ENCODE measurements around the gene SOX6.

- TF ChIP-seq POLR2A (IDR thresholded peaks at IDR 0.05) (no peak), CTCF (IDR thresholded peaks at IDR 0.05) (no peak)
Measured at GRCh38 chr11:16397390-16397789, 41.0 kb upstream of the SOX6 start.
